Stomach (tissue), 4 donors: ENCODE data around the gene PTPRT.

Source experiments
- CTCF ChIP-seq, 7 experiments: fragments of 450-650 bp in 4 of 7; fragments of 200-600 bp in 3 of 7; sonication (generic) in 3 of 7; IDR thresholded peaks; one replicate each; pipeline ENCODE4 v1.5.1; 2016 to 2019; ENCODE audit warnings: antibody characterized with exemption in 7 of 7, control low read depth in 2 of 7, mild to moderate bottlenecking in 1 of 7
- EP300 ChIP-seq: sonication (generic); formaldehyde crosslinking; IDR thresholded peaks from one replicate; pipeline ENCODE4 v1.6.1; 2017; ENCODE audit warnings: antibody characterized with exemption

GRCh38 chr20:43015566-43015965, 174.1 kb downstream of the PTPRT start:
- TF ChIP-seq CTCF (IDR thresholded peaks at IDR 0.05) (no peak), EP300 (no peak)
